ENCODE data around the gene ERO1B.

The ERO1B gene

GRCh38 chr1:236242568-236242967 lies 39.2 kb downstream of the ERO1B start:
- TF ChIP-seq, protein P1, sequence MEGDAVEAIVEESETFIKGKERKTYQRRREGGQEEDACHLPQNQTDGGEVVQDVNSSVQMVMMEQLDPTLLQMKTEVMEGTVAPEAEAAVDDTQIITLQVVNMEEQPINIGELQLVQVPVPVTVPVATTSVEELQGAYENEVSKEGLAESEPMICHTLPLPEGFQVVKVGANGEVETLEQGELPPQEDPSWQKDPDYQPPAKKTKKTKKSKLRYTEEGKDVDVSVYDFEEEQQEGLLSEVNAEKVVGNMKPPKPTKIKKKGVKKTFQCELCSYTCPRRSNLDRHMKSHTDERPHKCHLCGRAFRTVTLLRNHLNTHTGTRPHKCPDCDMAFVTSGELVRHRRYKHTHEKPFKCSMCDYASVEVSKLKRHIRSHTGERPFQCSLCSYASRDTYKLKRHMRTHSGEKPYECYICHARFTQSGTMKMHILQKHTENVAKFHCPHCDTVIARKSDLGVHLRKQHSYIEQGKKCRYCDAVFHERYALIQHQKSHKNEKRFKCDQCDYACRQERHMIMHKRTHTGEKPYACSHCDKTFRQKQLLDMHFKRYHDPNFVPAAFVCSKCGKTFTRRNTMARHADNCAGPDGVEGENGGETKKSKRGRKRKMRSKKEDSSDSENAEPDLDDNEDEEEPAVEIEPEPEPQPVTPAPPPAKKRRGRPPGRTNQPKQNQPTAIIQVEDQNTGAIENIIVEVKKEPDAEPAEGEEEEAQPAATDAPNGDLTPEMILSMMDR (IDR thresholded peaks at IDR 0.05; ENCODE audit: insufficient read depth, low read length, poor library complexity, severe bottlenecking), result no peak
- DNase-seq (ENCODE audit: extremely low read depth, insufficient read length), result no peak
- peaks cover 3% of the 10 kb centered on the region for H3K36me3 ChIP-seq (ENCODE audit: control insufficient read depth, insufficient read depth, low read length)
- no peak overlapping the region for H3K4me3 ChIP-seq (replicated peaks; ENCODE audit: low read depth, low read length)
- H3K27me3 ChIP-seq (replicated peaks; ENCODE audit: control insufficient read depth, insufficient read depth, low read length), result no peaks in the 10 kb centered on the region

- Histone ChIP-seq H3K27me3 (replicated peaks; ENCODE audit: control insufficient read depth, insufficient read depth, low read length) (no peaks in the 10 kb centered on the region), H3K36me3 (ENCODE audit: control insufficient read depth, insufficient read depth, low read length) (no peaks in the 10 kb centered on the region; the same call in none of the 2 replicates), H3K4me3 (replicated peaks; ENCODE audit: low read depth, low read length) (no peak overlapping the region)
- DNase-seq (ENCODE audit: extremely low read depth, insufficient read length), result no peak
- TF ChIP-seq, protein P1 (IDR thresholded peaks at IDR 0.05; ENCODE audit: insufficient read depth, low read length, poor library complexity, severe bottlenecking), result no peak
Measured at GRCh38 chr1:236240675-236241074, 41.1 kb downstream of the ERO1B start.

DNA sequence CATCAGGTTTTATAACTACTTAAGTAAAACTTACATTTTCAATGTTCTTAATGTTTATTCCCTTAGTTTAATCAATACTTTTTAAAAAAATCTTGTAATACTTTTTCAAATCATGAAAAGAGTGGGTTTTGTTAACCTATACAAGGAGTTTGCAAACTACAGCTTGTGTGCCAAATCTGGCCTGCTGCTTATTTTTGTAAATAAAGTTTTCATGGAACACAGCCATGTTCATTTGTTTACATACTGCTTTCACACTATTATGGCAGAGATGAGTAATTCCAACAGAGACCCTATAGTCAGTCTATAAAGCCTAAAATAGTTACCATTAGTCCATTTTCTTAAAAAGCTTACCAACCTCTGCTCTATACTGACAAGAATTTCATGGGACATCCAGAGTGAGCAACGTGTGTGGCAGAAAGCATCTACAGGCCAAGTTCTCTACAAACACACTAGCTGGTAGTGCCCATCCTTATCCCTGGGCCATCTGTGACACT lies 42.6 kb downstream of the ERO1B start:
- TF ChIP-seq, protein P1 (IDR thresholded peaks at IDR 0.05; ENCODE audit: insufficient read depth, low read length, poor library complexity, severe bottlenecking), result no peak
- no peaks in the 10 kb centered on the region; the same call in none of the 2 replicates for H3K36me3 ChIP-seq (ENCODE audit: control insufficient read depth, insufficient read depth, low read length)
- no peaks in the 10 kb centered on the region for H3K27me3 ChIP-seq (replicated peaks; ENCODE audit: control insufficient read depth, insufficient read depth, low read length)
- no peak overlapping the region for H3K4me3 ChIP-seq (replicated peaks; ENCODE audit: low read depth, low read length)
- DNase-seq (ENCODE audit: extremely low read depth, insufficient read length), result no peak

- DNase-seq (ENCODE audit: extremely low read depth, insufficient read length), result no peak
- no peaks in the 10 kb centered on the region for H3K27me3 ChIP-seq (replicated peaks; ENCODE audit: control insufficient read depth, insufficient read depth, low read length)
- H3K4me3 ChIP-seq (replicated peaks; ENCODE audit: low read depth, low read length), result no peak overlapping the region
- TF ChIP-seq, protein P1 (IDR thresholded peaks at IDR 0.05; ENCODE audit: insufficient read depth, low read length, poor library complexity, severe bottlenecking), result no peak
- no peaks in the 10 kb centered on the region; the same call in none of the 2 replicates for H3K36me3 ChIP-seq (ENCODE audit: control insufficient read depth, insufficient read depth, low read length)
Measured at GRCh38 chr1:236235116-236235515, 46.6 kb downstream of the ERO1B start.

DNA sequence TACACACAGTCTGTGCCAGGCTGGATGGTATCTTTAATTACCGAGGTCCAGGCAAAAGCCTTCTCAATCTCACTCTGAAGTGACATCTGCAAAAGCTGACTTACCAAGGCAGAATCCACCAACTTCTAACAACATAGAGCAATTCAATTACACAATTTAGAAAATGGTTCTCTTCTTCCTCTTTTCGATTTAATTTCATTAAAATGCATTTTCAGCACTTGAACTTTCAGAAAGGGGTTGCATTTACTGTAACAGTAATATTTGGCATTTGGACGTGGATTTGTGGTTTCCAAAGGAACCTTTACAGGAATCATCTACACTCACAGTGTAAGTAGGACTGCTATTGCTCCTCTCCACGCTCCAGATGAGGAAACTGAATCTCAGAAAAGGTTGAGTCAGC lies 53.3 kb downstream of the ERO1B start:
- no peak for DNase-seq (ENCODE audit: extremely low read depth, insufficient read length)
- peaks cover 6% of the 10 kb centered on the region for H3K36me3 ChIP-seq (ENCODE audit: control insufficient read depth, insufficient read depth, low read length)
- no peaks in the 10 kb centered on the region for H3K27me3 ChIP-seq (replicated peaks; ENCODE audit: control insufficient read depth, insufficient read depth, low read length)
- TF ChIP-seq, protein P1 (IDR thresholded peaks at IDR 0.05; ENCODE audit: insufficient read depth, low read length, poor library complexity, severe bottlenecking), result no peak
- no peak overlapping the region for H3K4me3 ChIP-seq (replicated peaks; ENCODE audit: low read depth, low read length)

DNA sequence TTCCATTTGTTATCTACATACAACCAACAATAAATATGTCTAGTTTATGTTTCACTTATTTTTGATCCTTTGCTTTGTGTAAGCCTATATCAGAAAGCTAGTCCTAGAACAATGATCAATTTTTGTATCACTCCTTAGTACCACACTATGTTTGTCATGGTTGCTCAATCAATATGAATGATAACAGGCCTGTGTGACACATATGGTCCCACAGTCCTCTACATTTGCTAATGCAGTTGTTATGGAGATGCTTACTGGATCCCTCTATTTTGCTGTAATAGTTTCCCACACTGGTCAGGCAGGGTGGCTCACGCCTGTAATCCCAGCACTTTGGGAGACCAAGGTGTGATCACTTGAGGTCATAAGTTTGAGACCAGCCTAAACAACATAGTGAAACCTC lies 59.1 kb downstream of the ERO1B start:
- no peak for DNase-seq (ENCODE audit: extremely low read depth, insufficient read length)
- H3K36me3 ChIP-seq (ENCODE audit: control insufficient read depth, insufficient read depth, low read length), result peaks cover 4% of the 10 kb centered on the region

More for the DNA sequence above, 59.1 kb downstream of the ERO1B start:
- H3K27me3 ChIP-seq (replicated peaks; ENCODE audit: control insufficient read depth, insufficient read depth, low read length), result no peaks in the 10 kb centered on the region
- H3K4me3 ChIP-seq (replicated peaks; ENCODE audit: low read depth, low read length), result no peak overlapping the region
- TF ChIP-seq, protein P1 (IDR thresholded peaks at IDR 0.05; ENCODE audit: insufficient read depth, low read length, poor library complexity, severe bottlenecking), result no peak
